HG03108 (cell line): ENCODE results near the gene MSN.

Experiments
- ATAC-seq: cut with Tn5 transposase; IDR thresholded peaks from one replicate; pipeline ENCODE4 v1.9.1; 2021; ENCODE audit warnings: moderate library complexity; ENCODE audit not compliant: unreplicated experiment

Gene MSN

GRCh38 chrX:65671966-65672365 lies 4.5 kb downstream of the MSN start:
- ATAC-seq = no peak

DNA sequence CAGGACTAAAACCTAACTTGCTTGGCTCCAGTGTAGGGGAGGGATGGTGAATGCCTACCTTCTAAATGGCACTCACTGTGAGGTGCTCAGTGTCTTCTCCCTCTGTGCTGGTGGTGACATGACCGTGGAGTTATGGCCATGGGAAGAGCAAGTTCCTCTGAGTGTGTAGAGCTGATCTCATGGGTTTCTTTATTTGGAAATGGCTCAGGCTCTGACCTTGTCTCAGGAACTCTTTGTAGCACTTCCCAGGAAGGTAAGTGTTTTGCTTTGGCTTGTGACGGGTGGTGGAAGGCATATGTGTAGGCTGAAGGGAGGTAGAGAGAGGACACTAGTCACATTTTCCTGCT lies 6.4 kb downstream of the MSN start:
- ATAC-seq = no peak

- ATAC-seq = no peak
Observed at GRCh38 chrX:65674204-65674893, 6.9 kb downstream of the MSN start.

DNA sequence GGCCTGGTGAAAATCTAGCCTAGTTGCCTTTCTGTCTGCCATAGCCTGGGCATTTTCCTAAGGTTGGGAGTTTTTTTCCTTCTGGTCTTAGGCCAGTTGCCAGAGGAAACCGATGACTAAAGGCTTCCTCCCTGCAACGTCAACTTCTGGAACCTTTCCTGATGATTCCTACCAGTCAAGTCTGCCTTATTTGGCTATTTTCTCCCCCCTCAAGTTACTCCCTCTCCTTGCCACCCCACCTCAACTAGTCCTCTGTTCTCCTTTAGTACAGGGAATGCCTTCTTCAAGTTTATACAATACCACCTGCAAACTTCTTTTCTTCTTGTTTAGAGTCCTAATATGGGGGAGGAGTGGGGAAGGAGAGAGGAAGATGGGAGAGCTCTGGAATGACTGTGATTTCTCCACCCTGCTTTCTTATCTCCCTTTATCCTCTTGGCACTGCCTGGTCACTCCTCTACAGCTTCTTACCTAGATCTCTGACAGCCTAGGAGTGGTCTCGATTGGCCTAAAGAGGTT lies 10.6 kb downstream of the MSN start:
- no peak for ATAC-seq

GRCh38 chrX:65679071-65679540 lies 11.7 kb downstream of the MSN start:
- ATAC-seq = no peak

DNA sequence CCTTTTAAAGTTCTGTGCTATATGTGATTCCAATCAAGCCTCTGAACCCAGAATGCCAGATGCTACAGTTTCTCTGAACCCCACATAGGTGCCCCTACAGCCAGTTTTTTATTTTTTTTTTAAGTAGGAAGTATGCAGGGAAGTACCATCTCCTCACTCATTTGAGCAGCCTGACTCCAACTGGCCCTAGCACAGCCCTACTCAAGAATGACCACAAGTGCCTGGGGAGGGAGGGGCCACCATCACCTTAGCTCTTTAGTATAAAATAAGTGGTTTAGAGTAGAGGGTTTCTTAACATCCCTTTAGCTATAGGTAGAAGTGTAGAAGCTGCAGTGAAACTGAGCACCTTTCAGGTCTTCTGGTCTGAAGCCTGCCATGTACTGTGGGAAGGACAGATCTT lies 14.4 kb downstream of the MSN start:
- no peak for ATAC-seq

GRCh38 chrX:65685112-65685511 lies 17.7 kb downstream of the MSN start:
- ATAC-seq = no peak

DNA sequence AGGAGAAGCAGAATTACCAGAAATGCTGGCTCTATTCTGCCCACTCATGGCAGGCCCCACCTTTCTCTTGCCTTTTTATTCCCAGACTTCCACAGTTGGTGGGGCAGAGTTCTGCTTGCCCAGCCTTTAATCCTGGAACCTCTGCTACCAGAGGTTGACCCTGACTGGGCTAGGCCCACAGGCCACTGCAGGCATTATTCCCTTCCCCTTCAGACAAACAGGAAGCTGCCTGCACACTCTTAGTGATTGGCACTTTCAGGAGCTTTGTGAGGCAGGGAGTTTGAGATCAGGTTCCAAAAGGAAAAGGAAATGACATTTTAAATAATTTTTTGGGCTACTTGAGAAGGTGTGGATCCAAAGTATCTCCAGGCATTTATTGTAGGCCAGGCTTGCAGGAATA lies 18.8 kb downstream of the MSN start:
- ATAC-seq = no peak

DNA sequence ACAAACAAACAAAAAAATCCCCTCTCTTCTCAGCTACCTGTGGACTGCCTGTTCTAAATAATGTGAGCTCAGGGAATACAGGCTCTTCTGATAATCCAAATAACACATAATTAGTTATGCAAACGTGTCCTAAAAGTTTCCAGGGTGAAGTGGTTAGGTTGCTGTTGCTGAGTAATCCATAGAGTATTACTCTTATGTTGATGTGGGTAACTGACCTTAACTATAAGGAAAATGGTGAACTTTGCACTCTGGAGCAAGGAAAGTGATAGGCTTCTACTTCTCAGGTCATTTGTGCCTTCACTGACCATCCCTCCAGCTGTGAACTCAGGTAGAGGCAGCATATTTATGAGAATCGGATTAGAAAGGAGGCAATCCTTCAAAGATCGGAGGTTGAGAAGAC lies 19.9 kb downstream of the MSN start:
- no peak for ATAC-seq

- peak; percentile 88 for ATAC-seq
Observed at GRCh38 chrX:65688403-65688871, 21.0 kb downstream of the MSN start.

DNA sequence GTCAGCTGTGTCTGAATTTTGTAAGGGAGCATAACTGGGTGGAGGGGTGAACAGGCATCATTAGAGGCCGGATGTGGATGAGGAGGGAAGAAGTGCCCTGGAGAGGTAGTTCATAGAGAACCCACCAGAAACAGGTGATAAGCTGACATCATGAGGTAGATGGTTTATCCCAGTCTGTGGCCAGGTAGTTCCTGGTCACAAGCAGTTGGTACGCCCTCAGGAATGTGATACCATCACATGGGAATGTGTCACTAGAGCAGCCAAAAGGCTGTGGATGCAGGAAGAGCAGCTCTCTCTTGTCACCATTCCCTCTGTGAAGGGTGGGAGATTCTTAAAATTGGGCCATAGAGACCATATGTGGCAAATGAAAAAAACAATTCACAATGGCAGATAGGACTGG lies 21.9 kb downstream of the MSN start:
- ATAC-seq = no peak

DNA sequence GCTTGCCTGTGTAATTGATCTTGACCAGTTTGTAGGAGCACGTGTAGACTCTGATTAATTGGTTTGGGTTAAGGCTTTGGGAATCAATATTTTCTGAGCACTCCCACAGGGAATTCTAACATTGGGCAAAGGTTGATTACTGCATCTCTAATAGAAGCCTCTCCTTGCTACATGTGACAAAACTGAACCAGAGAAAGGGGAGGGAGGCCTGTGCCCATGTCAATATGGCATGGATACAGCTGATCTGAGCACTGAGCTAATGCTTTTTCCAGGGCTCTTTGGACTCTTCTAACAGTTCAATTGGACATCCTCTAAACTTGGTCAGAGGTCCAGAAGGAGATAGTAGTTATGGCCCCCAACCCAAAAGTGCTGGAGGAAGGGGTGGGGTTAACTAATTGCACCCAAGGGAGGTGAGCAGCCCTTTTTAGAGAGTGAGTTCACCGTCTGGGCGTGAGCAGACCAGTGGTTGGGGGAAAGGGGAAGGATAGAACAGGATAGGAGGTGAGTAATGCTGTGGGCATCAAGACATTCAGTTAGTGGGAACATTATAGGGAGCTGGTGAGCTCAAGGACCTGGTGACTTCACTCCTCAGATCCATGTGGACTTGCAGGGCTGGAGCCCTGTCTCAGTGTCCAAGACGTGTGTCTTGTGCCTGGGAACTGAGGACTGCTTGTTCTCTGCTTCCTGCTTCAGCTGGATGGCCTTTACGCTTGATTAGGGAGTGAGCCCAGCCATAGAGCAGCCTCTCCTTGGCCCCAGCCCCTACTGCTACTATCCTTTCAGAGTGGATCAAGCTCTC lies 22.8 kb downstream of the MSN start:
- ATAC-seq = no peak

DNA sequence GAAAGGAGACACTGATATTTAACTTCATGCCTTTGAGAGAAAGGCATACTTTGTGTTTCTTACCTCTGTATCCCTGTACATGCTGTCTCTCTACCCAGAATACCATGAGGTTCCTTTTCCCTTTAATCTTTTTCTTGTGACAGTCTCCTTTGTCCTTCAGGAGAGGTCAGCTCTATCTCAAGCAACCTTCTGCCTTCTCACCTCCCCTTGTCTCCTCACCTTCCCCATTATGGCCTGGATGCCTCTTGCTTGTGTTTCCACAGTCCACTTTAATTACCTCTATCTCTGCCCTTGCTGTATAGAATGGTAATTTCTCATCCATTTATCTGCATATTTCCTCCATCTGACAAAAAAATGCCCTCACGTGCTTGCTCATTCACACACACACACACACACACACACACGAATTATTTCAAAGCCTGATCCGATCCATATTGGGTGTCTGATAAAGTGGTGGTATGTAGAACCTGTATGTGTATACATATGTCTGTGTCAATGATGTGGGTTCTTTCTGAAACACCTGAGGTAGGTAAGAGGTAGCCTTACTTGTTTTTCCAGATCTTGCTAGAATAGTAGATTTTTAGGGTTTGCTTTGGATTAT lies 28.5 kb downstream of the MSN start:
- ATAC-seq = no peak

- ATAC-seq = no peak
Observed at GRCh38 chrX:65696613-65697012, 29.2 kb downstream of the MSN start.

- ATAC-seq = no peak
Observed at GRCh38 chrX:65697211-65697641, 29.8 kb downstream of the MSN start.

- peak; percentile 58 for ATAC-seq
Observed at GRCh38 chrX:65697915-65698796, 30.7 kb downstream of the MSN start.

DNA sequence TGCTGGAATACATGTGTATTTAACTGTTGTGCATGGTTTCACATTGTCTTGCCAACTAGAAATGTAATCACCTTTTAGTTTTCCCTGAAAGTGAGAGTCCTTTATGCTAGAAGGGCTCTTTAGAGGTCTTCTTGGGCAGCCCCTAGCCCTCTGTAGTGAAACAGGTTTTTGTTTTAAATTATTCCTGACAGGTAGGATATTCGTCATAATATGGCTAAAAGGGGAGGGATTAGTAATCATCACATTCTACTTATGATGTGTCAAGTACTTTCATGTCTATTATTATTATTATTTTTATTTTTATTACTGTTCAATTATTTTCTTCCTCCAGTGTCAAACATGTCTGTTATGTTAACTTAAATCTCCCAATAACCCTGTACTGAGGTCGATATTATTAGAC lies 35.5 kb downstream of the MSN start:
- ATAC-seq = no peak

DNA sequence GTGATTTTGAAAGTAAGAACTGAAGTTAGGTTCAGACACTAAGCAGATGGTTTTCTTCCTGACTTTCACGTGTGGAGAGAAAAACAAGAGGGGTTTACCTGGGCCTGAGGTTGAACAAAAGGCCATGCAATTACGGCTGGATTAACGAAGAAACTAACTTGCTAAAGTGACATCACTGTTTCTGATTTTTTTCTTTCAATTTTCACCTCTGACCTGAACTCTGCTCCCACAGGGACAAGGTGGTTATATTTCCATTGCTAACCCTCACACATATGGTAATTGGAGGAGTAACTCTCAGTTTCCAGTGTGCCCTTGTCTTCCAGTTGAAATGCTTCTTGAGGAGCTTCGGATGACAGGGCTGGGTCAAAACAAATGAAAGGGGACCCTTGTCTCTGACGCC lies 38.0 kb downstream of the MSN start:
- no peak for ATAC-seq

DNA sequence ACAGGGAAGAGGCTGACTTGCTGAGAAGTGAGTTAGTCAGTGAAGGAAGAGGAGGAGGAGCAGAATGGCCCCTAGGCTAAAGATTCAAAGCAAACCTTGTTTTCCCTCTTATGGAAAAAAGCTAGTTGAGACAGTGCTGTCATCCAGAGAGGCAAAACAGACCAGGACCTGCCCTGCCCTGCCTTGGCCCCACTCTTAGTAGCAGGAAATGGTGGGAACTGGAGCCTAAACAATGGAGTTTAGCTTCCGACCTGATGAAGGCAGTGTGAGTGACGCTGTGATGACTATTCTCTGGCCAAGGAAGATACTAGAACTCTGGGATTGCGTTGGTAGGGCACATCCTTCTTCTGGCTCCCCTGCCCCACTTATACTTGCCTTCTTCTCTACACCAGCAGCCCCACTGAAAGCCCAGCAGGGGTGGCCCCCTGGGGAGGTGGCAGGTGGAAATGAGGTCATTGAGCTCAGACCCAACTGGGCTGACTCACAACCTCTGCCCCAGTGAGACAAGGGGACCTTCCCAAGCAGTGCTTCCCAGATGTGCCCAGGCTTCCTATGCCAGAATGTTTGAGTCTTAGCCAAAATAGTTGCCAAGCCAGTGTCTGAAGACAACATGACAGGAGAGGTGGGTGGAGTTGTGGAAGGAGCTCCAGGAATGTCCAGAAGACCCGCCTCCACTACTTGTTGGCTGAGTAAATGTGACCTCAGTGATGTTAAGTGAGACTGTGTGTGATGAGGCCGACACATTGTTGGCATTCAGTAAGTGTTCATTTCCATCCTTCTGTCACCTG lies 38.8 kb downstream of the MSN start:
- peak; percentile 49 for ATAC-seq

DNA sequence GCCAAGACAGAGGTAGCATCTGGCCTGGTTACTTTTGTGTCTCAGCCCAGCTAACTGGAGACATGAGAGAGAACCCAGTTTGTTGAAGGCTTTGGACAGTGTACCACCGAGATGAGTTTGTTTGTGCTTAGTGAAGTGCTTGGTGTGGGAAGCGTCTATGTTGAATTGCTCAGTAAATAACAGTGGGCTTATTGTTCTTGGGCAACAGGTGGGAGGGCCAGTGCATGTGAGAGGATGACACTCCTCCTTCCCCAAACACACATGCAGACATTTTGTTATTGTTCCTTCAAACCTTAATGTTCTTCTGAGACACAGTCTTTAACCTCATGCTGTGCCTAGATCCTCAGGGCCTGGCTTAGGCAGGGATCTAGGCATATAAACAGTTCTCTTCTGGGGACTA lies 39.7 kb downstream of the MSN start:
- ATAC-seq = no peak
